H4 (cell line): ENCODE measurements around the gene ADAM19. TPM values are rescaled to one million over a fixed set of nuclear protein-coding genes. Genes with fewer than 3 reads are reported as not detected.

Experiments used
- DNase-seq: peaks from one replicate; pipeline ENCODE4 v3.0.0-alpha.2; 2015; ENCODE audit warnings: low spot score
- total RNA-seq: library from RNA; depleted of rRNA; stranded (reverse); fragments of >200 nt; shearing (Covaris generic); gene quantifications from 2 replicates; pipeline ENCODE4 v1.2.3, GENCODE V29; 2014

Gene ADAM19
- total RNA-seq, 1 experiment from 2014 or later, result 5.6 TPM

GRCh38 chr5:157594675-157595459 is 19.3 kb upstream of the ADAM19 start:
- DNase-seq, result no peak

DNA sequence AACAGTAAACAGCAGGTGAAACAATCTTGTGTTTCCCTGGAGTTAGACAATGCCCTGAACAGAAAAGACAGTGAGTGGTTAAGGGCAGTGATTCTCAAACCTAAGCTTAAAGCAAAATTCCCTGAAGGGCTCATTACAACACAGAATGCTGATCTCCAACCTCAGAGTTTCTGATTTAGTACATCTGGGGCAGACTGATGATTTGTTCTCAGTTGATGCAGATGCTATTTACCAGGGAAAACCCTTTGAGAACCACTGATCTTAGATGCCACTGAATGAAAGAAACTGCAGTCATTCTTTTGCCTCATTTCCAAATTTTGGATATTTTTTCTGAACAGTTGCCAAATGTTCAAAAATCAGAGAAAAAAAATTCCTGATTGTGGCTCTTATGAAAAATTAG is 18.7 kb upstream of the ADAM19 start:
- DNase-seq, result no peak

DNA sequence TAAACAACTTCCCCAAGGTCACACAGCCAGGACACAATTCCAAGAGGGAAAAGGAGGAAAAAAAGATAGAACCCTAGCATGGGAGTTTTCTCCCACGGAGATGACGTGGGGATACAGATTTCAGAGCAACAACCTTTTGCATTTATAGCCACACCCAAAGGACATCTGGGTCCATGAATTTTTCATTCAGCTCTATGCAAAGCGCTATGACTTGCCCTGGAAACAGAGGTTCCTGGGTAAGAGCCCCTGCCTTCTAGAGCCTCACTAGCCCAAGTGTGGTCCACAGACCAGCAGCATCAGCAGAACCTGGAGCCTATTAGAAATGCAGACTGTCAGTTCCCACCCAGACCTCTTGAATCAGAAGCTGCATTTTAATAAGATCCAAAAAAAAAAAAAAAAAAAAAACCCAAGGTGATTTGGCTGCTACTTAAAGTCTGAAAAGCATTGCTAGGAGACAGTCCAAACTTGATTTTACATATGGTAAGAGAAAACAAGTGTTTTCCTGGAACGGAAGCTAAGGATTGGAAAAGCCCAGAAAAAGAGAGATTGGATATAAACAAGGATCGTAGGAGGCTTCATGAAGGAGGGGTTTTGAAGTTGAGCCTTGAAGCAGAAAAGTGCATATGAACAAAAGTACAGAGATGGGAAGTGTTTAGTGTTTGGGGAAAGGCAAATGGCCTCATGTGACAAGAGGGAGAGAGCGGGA is 17.6 kb upstream of the ADAM19 start:
- no peak for DNase-seq

- DNase-seq, result no peak
Observed at GRCh38 chr5:157592594-157592993, 17.0 kb upstream of the ADAM19 start.

GRCh38 chr5:157590478-157590877 is 14.9 kb upstream of the ADAM19 start:
- no peak for DNase-seq

DNA sequence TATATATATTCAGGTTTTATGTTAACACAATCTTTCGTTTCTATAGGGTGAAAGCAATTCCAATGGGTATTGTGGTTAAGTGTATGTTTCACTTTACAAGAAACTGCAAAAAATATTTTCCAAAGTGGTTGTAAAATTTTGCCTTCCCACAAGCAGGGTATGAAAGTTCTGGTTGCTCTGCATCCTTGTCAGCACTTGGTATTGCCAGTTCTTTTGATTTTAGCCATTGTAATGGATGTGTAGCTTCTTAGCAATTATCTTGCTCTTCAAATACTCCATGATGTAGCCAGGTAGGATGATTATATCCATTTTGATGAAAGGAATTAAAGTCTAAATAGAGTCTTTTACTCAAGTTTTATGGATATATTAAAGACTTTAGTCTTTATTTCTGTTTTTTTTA is 9.1 kb upstream of the ADAM19 start:
- DNase-seq, result no peak

DNA sequence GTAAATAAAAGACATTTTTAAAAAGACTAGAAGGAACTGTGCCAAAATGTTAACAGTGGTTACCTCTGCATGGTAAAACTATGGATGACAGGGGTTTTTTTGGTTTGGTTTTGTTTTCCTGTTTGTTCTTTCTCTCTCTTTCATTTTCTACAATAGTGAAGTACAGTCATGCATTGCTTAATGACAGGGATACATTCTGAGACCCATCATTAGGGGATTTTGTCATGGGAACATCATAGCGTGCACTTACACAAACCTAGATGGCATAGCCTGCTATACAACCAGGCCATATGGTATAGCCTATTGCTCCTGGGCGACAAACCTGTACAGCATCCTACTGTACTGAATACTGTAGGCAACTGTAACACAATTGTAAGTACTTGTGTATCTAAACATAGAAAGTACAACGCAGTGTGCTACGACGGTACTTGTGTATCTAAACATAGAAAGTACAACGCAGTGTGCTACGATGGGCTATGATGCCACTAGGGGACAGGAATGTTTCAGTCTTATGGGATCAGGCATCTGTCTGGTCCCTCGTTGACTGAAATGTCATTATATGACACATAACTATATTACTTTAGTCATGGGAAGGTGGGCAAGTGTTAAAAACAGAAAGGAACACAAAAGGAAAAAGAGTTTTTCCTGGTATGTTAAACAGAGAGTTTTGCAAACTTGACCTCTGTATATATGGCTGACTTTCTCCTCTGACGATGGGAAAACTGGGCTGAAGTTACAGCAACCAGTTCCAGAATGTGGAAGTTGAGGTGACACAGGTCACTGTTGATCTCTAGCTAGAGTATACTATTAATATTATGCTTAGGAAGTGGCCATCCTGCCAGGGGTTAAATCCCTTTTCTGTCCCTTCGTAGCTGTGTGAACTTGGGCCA is 7.4 kb upstream of the ADAM19 start:
- no peak for DNase-seq

DNA sequence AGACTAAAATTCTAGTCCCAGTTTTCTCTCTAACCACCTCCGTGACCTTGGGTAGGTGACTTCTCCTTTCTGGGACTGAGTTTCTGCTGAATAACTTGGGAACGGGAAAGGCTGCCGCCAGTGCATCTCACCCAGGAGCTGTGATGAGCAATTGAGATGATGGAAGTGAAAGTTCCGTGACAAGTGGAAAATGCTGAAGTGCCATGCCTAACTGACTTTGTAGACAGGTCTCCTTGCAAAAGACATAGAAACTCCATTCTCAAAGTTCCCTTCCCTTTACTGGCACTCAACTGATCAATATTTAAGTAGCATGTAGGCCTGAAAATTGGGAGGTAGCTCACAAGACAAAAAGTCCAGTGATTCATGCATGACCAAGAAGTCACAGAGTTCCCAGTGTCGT is 6.3 kb upstream of the ADAM19 start:
- no peak for DNase-seq

DNA sequence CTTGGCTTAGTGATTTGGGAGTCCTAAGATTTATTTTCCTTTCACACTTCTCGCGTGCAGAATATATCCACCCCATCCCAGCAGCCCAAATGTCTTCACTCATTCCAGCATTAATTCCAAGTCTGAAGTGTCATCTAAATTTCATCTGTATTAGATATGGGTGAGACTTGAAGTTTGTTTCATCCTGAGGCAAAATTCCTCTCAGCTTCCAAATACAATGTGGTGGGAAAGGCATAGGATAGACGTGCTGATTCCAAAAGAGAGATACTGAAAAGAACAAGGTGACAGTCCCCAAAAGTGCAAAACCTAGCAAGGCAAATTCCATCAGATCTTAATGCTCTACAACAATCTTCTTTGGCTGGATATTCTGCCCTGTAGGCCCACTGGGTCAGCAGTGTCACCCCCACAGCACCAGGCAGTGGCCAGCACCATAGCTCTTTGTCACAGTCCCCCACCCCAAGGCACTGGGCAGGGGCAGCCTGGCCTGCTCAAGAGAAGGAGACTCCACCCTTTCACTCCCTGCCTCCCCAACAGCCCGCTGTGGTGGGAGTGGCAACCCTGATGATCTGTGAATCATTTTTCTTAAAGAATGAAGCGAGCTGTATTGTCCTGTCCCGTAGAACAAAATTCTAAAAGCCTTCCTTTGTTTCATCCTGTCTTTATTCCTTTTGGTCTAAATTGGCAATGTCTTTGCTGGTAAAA is 2.7 kb upstream of the ADAM19 start:
- DNase-seq, result no peak

GRCh38 chr5:157576678-157577077 is 1.1 kb upstream of the ADAM19 start:
- no peak for DNase-seq

- no peak for DNase-seq
Observed at GRCh38 chr5:157574456-157575380, 857 bp downstream of the ADAM19 start.

GRCh38 chr5:157571357-157571827 is 4.2 kb downstream of the ADAM19 start:
- DNase-seq, result peak; percentile 14

GRCh38 chr5:157570531-157571200 is 4.9 kb downstream of the ADAM19 start:
- no peak for DNase-seq

DNA sequence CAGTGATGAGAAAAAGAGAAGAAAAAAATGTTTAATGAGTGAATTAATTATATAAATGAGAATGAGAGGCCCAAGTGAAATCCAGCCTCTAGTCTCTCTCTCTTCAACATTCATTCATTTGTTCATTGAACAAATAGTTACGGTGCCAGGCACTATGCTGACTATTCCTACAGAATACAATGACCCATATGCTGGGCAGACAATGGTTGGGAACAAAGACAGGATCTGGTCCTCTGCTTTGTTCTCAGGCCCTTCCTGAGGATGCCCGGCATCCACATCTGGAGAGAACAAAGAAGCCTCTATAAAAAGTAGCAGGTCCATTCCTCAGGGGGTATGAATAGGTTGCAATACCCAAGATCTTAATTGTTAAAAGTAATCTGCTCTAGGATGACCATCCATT is 6.9 kb downstream of the ADAM19 start:
- no peak for DNase-seq

- no peak for DNase-seq
Observed at GRCh38 chr5:157568222-157568621, 7.4 kb downstream of the ADAM19 start.

GRCh38 chr5:157566902-157567489 is 8.6 kb downstream of the ADAM19 start:
- no peak for DNase-seq

GRCh38 chr5:157563929-157564716 is 11.5 kb downstream of the ADAM19 start:
- DNase-seq, result peak; percentile 29

DNA sequence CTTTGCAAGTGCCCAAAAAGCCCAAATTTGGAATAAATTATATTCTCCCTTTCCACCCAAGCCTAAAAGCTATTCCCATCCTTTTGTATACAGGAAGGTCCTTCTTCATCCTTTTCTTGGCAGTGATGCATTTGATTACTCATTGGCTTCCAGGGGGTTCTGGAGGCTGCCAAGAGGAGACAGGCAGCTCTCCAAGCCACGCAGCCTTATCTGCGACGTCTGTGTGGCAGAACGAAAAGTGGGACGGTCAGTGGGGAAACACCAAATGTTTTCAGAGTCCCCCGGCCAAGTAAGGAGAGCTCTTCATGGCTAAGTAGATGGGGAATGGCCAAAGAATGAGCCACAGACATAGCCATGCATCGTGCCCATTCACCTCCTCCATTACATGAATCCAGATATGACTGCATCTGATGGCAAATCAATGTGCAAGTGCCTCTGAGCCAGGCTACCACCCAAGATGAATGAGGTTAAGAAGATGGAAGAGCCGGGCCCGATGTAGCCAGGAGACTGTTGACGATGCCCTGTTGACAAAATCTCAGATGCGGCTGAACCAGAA is 12.1 kb downstream of the ADAM19 start:
- peak; percentile 60 for DNase-seq
